Fibroblast of peridontal ligament (primary cell): ENCODE data around the gene ARF1.

Experiments used
- DNase-seq: peaks from one replicate; pipeline ENCODE4 v3.0.0-alpha.2; 2010; ENCODE audit errors: extremely low read depth

The ARF1 gene

DNA sequence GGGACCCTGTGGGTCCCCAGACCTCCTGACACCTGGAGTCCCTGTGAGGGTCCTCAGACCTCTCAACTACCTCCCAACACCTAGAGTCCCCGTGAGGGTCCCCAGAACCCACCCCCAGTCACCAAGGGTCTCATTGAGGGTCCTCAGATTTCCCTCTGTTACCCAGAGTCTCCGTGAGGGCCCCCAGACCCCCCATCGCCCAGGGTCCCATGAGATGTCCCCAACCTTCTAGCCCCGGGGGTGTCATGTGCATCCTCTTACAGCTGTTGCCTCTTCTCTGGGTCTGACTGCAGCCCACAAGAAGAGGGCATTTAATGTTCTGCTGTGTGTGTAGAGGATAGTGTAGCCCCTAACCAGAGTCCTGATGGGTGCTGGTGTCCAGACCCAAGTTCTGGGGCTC lies 65.3 kb downstream of the ARF1 start:
- no peak for DNase-seq

DNA sequence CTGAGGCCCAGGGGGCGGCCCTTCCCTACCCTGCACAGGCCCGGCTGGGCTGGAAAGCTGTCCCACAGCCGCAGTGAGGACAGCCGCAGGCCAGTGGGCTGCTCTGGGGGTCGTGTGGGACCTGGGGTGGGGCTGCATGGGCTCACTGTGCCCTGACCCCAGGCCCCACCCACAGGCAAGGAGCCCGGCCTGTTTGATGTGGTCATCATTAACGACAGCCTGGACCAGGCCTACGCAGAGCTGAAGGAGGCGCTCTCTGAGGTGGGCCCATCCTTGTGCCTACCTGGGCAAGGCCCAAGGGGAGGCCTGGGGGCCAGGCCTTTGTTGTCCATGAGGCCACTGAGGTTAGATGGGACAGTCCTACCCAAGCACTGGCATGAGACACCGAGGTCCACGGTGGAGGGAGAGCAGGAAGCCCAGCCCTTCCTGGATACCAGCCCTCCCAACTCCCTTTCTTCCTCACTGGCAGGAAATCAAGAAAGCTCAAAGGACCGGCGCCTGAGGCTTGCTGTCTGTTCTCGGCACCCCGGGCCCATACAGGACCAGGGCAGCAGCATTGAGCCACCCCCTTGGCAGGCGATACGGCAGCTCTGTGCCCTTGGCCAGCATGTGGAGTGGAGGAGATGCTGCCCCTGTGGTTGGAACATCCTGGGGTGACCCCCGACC lies 65.8 kb downstream of the ARF1 start:
- no peak for DNase-seq
